Spleen (tissue), 11 donors: ENCODE measurements around the gene SOWAHD. TPM values are rescaled to one million over a fixed set of nuclear protein-coding genes. Genes with fewer than 3 reads are reported as not detected.

Experiments used
- DNase-seq: peaks from one replicate; pipeline ENCODE4 v3.0.0-alpha.2; 2020
- H3K27ac ChIP-seq, 8 donors: fragments of 200-600 bp; sonication (generic) in 7 of 8; 1 replicate in 4 of 8; 2 replicates in 4 of 8; pipeline versions ENCODE4 v1.5.0 to v1.8.0; 2016 to 2021; ENCODE audit warnings: inconsistent platforms in 4 of 8, mild to moderate bottlenecking in 4 of 8, moderate library complexity in 1 of 8
- H3K27me3 ChIP-seq, 7 donors: fragments of 200-600 bp; sonication (generic) in 6 of 7; replicated peaks in 1 of 7; 1 replicate in 4 of 7; 2 replicates in 3 of 7; pipeline versions ENCODE4 v1.5.0 to v1.8.0; 2016 to 2021; ENCODE audit warnings: inconsistent platforms in 3 of 7, mild to moderate bottlenecking in 1 of 7
- H3K36me3 ChIP-seq, 6 donors: fragments of 200-600 bp; sonication (generic) in 5 of 6; 1 replicate in 4 of 6; 2 replicates in 2 of 6; pipeline versions ENCODE4 v1.5.0 to v1.8.0; 2016 to 2021; ENCODE audit warnings: inconsistent platforms in 2 of 6
- H3K4me1 ChIP-seq, 6 donors: fragments of 200-600 bp; sonication (generic) in 5 of 6; 1 replicate in 3 of 6; 2 replicates in 3 of 6; pipeline versions ENCODE4 v1.5.0 to v1.8.0; 2016 to 2021; ENCODE audit warnings: inconsistent platforms in 3 of 6
- H3K4me3 ChIP-seq, 8 donors: fragments of 200-600 bp; sonication (generic) in 7 of 8; 1 replicate in 4 of 8; 2 replicates in 4 of 8; pipeline versions ENCODE4 v1.5.0 to v1.8.0; 2016 to 2021; ENCODE audit warnings: inconsistent platforms in 4 of 8, mild to moderate bottlenecking in 4 of 8, moderate library complexity in 2 of 8
- H3K9me3 ChIP-seq, 8 donors: fragments of 200-600 bp; sonication (generic) in 7 of 8; 1 replicate in 4 of 8; 2 replicates in 4 of 8; pipeline versions ENCODE4 v1.5.0 to v1.8.0; 2016 to 2021; ENCODE audit warnings: inconsistent platforms in 4 of 8
- CTCF ChIP-seq, 11 experiments: fragments of 200-600 bp in 7 of 11; fragments of 450-650 bp in 4 of 11; sonication (generic) in 4 of 11; IDR thresholded peaks in 8 of 11; conservative IDR thresholded peaks in 3 of 11; 1 replicate in 7 of 11; 2 replicates in 4 of 11; pipeline versions ENCODE4 v1.4.0 to v1.8.0; 2016 to 2021; ENCODE audit warnings: antibody characterized with exemption in 11 of 11, inconsistent platforms in 4 of 11, mild to moderate bottlenecking in 1 of 11
- POLR2A ChIP-seq, 3 donors: fragments of 450-650 bp; IDR thresholded peaks; one replicate each; pipeline ENCODE4 v1.5.1; 2017; ENCODE audit warnings: antibody characterized with exemption in 3 of 3, mild to moderate bottlenecking in 1 of 3
- POLR2AphosphoS5 ChIP-seq, 3 donors: sonication (generic); formaldehyde crosslinking; IDR thresholded peaks; one replicate each; pipeline ENCODE4 v1.5.1; 2017; ENCODE audit warnings: antibody characterized with exemption in 3 of 3
- WGBS, 5 donors: extraction: QIAGEN DNeasy Blood & Tissue Kit in 3 of 5; methylation state at CpG; one replicate each; pipeline versions ENCODE4 v1.1.5 to v1.1.7; 2013 to 2018; 5-methylcytosine and 5-hydroxymethylcytosine counted together
- intact Hi-C: fragments of 100-400 bp; cut with DNase I; formaldehyde crosslinking; loops from one replicate; pipeline ENCODE4 v1.15.0; 2023; ENCODE audit warnings: low total_unique reads
- polyA plus RNA-seq, 3 donors: library from polyadenylated mRNA; stranded (reverse); fragments of 200-250 nt; gene quantifications; one replicate each; pipeline ENCODE4 v1.2.1, GENCODE V29; 2013
- total RNA-seq, 7 donors: library from RNA; depleted of rRNA in 3 of 7; stranded (reverse); fragments of >200 nt in 3 of 7; fragmentation: NEBNext Ultra II Directional in 4 of 7; extraction: Animal tissue kit (Norgen Biotek cat#: 25700) in 4 of 7; gene quantifications; one replicate each; pipeline versions ENCODE4 v1.1.0 to v1.2.1, GENCODE V29; 2016 to 2021
- donor health status: healthy with polysubstance abuse.
- donor health status: DM: no; HTN: no; CAD: no; lungs with moderate emphysema.
- donor health status: DM: no; HTN: no; CAD: no.
- donor health status: Bipolar disorder and iron deficiency.
- donor health status: healthy.
- donor health status: DM: no; HTN: no; CAD: no.
- donor health status: DM: yes; HTN: yes; CAD: no.

The SOWAHD gene
- total and polyA plus RNA-seq, 10 donors, result 5.0 to 26.2 (median 8.7) TPM

- peak; percentile 76 for DNase-seq
- peaks cover 15 to 68% (median 37%) of the 10 kb centered on the region in 6 donors for H3K4me1 ChIP-seq
- WGBS, 5 donors, result 12 to 54% (median 17%) methylated on average over 6 to 7 of the region's 7 CpGs
- H3K27me3 ChIP-seq, result peaks cover 0 to 6% (median 0%) of the 10 kb centered on the region in 7 donors
- H3K36me3 ChIP-seq, result no peaks in the 10 kb centered on the region
- peak overlapping the region; percentile 49 to 91 (median 82) for H3K27ac ChIP-seq
- H3K4me3 ChIP-seq, result peak overlapping the region in 2 of 8 donors; percentile 6 to 51
- intact Hi-C loops, result no loop called here
- TF ChIP-seq POLR2AphosphoS5 (IDR thresholded peaks at IDR 0.05) (peak in 1 of 3 donors; percentile 47), CTCF (IDR thresholded peaks at IDR 0.05 in 8 of 11, conservative IDR thresholded peaks at IDR 0.05 in 3 of 11) (no peak)
- no peaks in the 10 kb centered on the region for H3K9me3 ChIP-seq
These were observed 2.3 kb upstream of the SOWAHD start for GRCh38 chrX:119755981-119756533.

DNA sequence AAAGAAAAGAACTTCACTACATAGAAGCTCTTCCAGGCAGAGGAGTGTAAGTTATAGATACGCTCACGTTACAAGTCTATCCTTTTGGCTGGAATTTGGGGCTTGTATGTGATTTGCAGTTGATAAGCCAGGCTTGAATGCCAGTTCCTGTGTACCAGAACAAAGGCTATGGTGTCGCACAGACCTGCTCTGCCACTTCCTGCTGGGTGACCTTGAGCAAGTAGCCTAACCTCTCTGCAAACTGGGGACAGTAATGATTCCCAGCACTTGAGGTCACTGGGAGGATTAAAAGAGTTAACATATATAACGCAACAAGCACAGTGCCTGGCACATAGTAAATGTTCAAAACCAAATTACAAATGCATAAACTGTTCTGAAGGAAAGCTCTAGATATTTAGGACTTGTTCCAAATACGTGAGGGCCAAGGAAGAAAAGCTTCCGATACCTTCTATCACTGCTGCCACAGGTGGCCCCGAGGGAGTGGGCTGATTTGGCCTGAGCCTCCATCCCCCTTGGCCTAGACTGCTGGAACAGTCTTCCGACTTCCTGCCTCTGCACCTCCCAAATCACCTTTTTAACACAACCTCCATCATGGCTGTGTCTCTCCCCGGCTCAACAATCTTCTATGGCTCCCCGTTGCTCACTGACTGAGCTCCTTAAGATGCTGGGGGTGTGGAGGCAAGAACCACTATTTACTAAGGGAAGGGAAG, 1.3 kb upstream of the SOWAHD start:
- intact Hi-C loops, result no loop called here
- Histone ChIP-seq H3K4me1 (peaks cover 15 to 78% (median 37%) of the 10 kb centered on the region in 6 donors), H3K27ac (peak overlapping the region; percentile 49 to 91 (median 82)), H3K27me3 (peaks cover 0 to 6% (median 0%) of the 10 kb centered on the region in 7 donors), H3K9me3 (no peaks in the 10 kb centered on the region), H3K36me3 (no peaks in the 10 kb centered on the region), H3K4me3 (no peak overlapping the region)
- no peak for TF ChIP-seq POLR2A (IDR thresholded peaks at IDR 0.05)
- no peak for TF ChIP-seq POLR2AphosphoS5 (IDR thresholded peaks at IDR 0.05)
- no peak for TF ChIP-seq CTCF (IDR thresholded peaks at IDR 0.05 in 8 of 11, conservative IDR thresholded peaks at IDR 0.05 in 3 of 11)
- 65 to 75% (median 68%) methylated on average over 10 of the region's 10 CpGs for WGBS, 5 donors
- DNase-seq, result peak; percentile 74

- H3K27ac ChIP-seq, result peak overlapping the region; percentile 42 to 91 (median 82)
- no peaks in the 10 kb centered on the region for H3K9me3 ChIP-seq
- peaks cover 15 to 84% (median 39%) of the 10 kb centered on the region in 6 donors for H3K4me1 ChIP-seq
- no peak for TF ChIP-seq POLR2AphosphoS5 (IDR thresholded peaks at IDR 0.05)
- TF ChIP-seq CTCF (IDR thresholded peaks at IDR 0.05 in 8 of 11, conservative IDR thresholded peaks at IDR 0.05 in 3 of 11), result no peak
- TF ChIP-seq POLR2A (IDR thresholded peaks at IDR 0.05), result no peak
- H3K27me3 ChIP-seq, result peaks cover 0 to 6% (median 0%) of the 10 kb centered on the region in 7 donors
- H3K4me3 ChIP-seq, result peak overlapping the region in 6 of 8 donors; percentile 51 to 81 (median 62)
- no peak for DNase-seq
- intact Hi-C loops, result no loop called here
- 56 to 92% (median 71%) methylated on average over 6 to 12 of the region's 12 CpGs for WGBS, 5 donors
- no peaks in the 10 kb centered on the region for H3K36me3 ChIP-seq
These were observed 776 bp upstream of the SOWAHD start for GRCh38 chrX:119757646-119757978.

- peaks cover 15 to 93% (median 46%) of the 10 kb centered on the region in 6 donors for H3K4me1 ChIP-seq
- peak; percentile 90 for DNase-seq
- H3K27ac ChIP-seq, result peak overlapping the region; percentile 42 to 91 (median 82)
- no peaks in the 10 kb centered on the region for H3K36me3 ChIP-seq
- H3K27me3 ChIP-seq, result peaks cover 0 to 6% (median 0%) of the 10 kb centered on the region in 7 donors
- no peaks in the 10 kb centered on the region for H3K9me3 ChIP-seq
- intact Hi-C loops, result no loop called here
- TF ChIP-seq POLR2AphosphoS5 (IDR thresholded peaks at IDR 0.05) (peak in 1 of 3 donors; percentile 4), POLR2A (IDR thresholded peaks at IDR 0.05) (no peak), CTCF (IDR thresholded peaks at IDR 0.05 in 8 of 11, conservative IDR thresholded peaks at IDR 0.05 in 3 of 11) (peak in 1 of 11 experiments; percentile 2)
- 1 to 34% (median 14%) methylated on average over 21 to 54 of the region's 54 CpGs; no CpG with 5 or more reads in 1 of the 5 donors for WGBS, 5 donors
- peak overlapping the region; percentile 38 to 81 (median 58) for H3K4me3 ChIP-seq
These were observed 401 bp downstream of the SOWAHD start for GRCh38 chrX:119758731-119759247.
